AG09309 (cell line): ENCODE results near the gene FAM76A.
"Not testable (repeated sequence)": the region's sequence is repeated elsewhere in the genome, so short reads cannot be mapped to it uniquely, and the experiment has no call there.

ENCODE experiments used
- DNase-seq: peaks from one replicate; pipeline ENCODE4 v3.0.0-alpha.2; 2010; ENCODE audit warnings: low read depth
- H3K4me3 ChIP-seq: 2 replicates; pipeline ENCODE4 v1.5.1; 2011; ENCODE audit warnings: mild to moderate bottlenecking, low read depth, low read length, moderate library complexity; ENCODE audit not compliant: control insufficient read depth
- CTCF ChIP-seq: IDR thresholded peaks from 2 replicates; pipeline ENCODE4 v1.5.1; 2011; ENCODE audit warnings: mild to moderate bottlenecking, low read depth, low read length, inconsistent platforms; ENCODE audit not compliant: insufficient read depth, control insufficient read depth; ENCODE audit errors: missing control alignments

Gene FAM76A

DNA sequence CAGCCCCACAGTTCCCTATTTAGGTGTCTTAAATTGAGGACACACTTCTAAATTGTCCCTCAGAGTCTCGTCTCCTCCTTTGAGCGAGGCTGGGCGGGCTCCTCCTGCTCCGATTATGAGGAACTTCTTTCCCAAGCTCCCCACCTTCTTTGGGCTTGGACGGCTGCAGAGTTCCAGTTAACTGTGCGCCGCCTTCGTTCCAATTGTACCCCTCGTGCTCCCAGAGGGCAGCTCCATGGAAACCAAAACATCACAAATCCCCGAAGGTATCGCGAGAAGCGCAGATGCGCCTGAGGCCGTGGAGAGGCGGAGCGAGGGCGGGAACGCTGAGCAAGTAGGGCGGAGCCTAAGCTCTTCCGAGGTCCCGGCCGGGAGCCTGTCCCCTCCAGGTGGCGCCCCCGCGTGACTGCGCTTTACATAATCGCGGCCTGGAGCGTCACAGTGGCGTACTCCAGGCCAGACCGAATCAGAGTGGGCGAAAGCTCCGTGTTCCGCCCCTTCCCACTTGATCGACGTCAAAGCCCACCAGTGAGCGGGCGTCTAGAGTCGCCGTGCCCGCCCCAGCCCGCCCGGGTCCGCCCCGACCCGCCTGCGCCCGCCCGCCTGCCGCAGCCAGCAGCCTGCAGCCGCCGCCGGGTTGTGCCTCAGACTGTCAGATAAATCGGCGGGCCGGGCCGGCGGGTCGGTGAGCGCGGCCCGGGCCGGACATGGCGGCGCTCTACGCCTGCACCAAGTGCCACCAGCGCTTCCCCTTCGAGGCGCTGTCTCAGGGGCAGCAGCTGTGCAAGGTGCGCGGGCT lies at the start of gene FAM76A:
FAM76A (plus strand) TSS at position 588 of the 799 bp plus-strand sequence; CDS start at position 708, 120 bp downstream.
- TF ChIP-seq CTCF = peak; percentile 50
- peak; percentile 97 for DNase-seq
- H3K4me3 ChIP-seq = peak within 1 kb of the TSS; percentile 84

- no peak for DNase-seq
- no peak overlapping the region for H3K4me3 ChIP-seq
- no peak for TF ChIP-seq CTCF
These were observed 49.4 kb upstream of the FAM76A start for GRCh38 chr1:27676410-27676809.

- no peak overlapping the region for H3K4me3 ChIP-seq
- no peak for TF ChIP-seq CTCF
- no peak for DNase-seq
These were observed 47.0 kb upstream of the FAM76A start for GRCh38 chr1:27678747-27679146.

GRCh38 chr1:27680225-27680791 lies 45.5 kb upstream of the FAM76A start:
- H3K4me3 ChIP-seq, DNase-seq: not testable (repeated sequence)

- H3K4me3 ChIP-seq, DNase-seq: not testable (repeated sequence)
These were observed 44.2 kb upstream of the FAM76A start for GRCh38 chr1:27681580-27681979.

GRCh38 chr1:27682351-27682944 lies 43.3 kb upstream of the FAM76A start:
- H3K4me3 ChIP-seq = no peak overlapping the region
- TF ChIP-seq CTCF = no peak
- no peak for DNase-seq

GRCh38 chr1:27684176-27684575 lies 41.6 kb upstream of the FAM76A start:
- no peak overlapping the region for H3K4me3 ChIP-seq
- no peak for TF ChIP-seq CTCF
- no peak for DNase-seq
